ENCODE results near the gene SPATA32. TPM values are rescaled to one million over a fixed set of nuclear protein-coding genes. Genes with fewer than 3 reads are reported as not detected.
"Not testable (repeated sequence)": the region's sequence is repeated elsewhere in the genome, so short reads cannot be mapped to it uniquely, and the experiment has no call there.

The SPATA32 gene
- 0.34 TPM for polyA plus RNA-seq

- no peaks in the 10 kb centered on the region for H3K27me3 Mint-ChIP-seq
- H3K4me3 Mint-ChIP-seq = peak within 1 kb of the TSS; percentile 68 to 91 (median 86)
- H3K36me3 Mint-ChIP-seq = peaks cover 2% of the 10 kb centered on the region
- peaks cover 6 to 15% (median 11%) of the 10 kb centered on the region in 3 donors for H3K4me1 Mint-ChIP-seq
- H3K9me3 Mint-ChIP-seq = no peaks in the 10 kb centered on the region
- H3K27ac Mint-ChIP-seq = peak within 1 kb of the TSS in 1 of 3 donors; percentile 78
Measured at GRCh38 chr17:45261577-45262515, at the start of gene SPATA32. SPATA32 (minus strand) TSS chr17:45262094; CDS start chr17:45262016, 78 bp downstream.

GRCh38 chr17:45311401-45311759 lies 49.5 kb upstream of the SPATA32 start:
- no peaks in the 10 kb centered on the region for H3K27me3 Mint-ChIP-seq
- H3K9me3 Mint-ChIP-seq = no peaks in the 10 kb centered on the region
- H3K36me3 Mint-ChIP-seq = peaks cover 11% of the 10 kb centered on the region
- H3K4me1 Mint-ChIP-seq = peaks cover 54 to 73% (median 68%) of the 10 kb centered on the region in 3 donors
- H3K27ac Mint-ChIP-seq = peak overlapping the region; percentile 86 to 93 (median 93)
- H3K4me3 Mint-ChIP-seq = peak overlapping the region in 3 of 4 donors; percentile 48 to 92 (median 59)

- Mint-ChIP-seq H3K27me3 (no peaks in the 10 kb centered on the region), H3K4me3 (peak overlapping the region; percentile 16 to 92 (median 54)), H3K36me3 (peaks cover 11% of the 10 kb centered on the region), H3K27ac (peak overlapping the region; percentile 59 to 93 (median 86)), H3K9me3 (no peaks in the 10 kb centered on the region), H3K4me1 (peaks cover 61 to 76% (median 68%) of the 10 kb centered on the region in 3 donors)
Measured at GRCh38 chr17:45310380-45311324, 48.8 kb upstream of the SPATA32 start.

- peaks cover 9% of the 10 kb centered on the region for H3K36me3 Mint-ChIP-seq
- peak overlapping the region; percentile 59 to 80 (median 63) for H3K27ac Mint-ChIP-seq
- no peaks in the 10 kb centered on the region for H3K27me3 Mint-ChIP-seq
- H3K4me3 Mint-ChIP-seq = peak overlapping the region in 3 of 4 donors; percentile 46 to 88 (median 83)
- no peaks in the 10 kb centered on the region for H3K9me3 Mint-ChIP-seq
- H3K4me1 Mint-ChIP-seq = peaks cover 59 to 74% (median 67%) of the 10 kb centered on the region in 3 donors
Measured at GRCh38 chr17:45309400-45309799, 47.5 kb upstream of the SPATA32 start.

- H3K4me1 Mint-ChIP-seq = peaks cover 57 to 75% (median 68%) of the 10 kb centered on the region in 3 donors
- H3K27me3 Mint-ChIP-seq = no peaks in the 10 kb centered on the region
- no peaks in the 10 kb centered on the region for H3K9me3 Mint-ChIP-seq
- peak overlapping the region; percentile 59 to 80 (median 63) for H3K27ac Mint-ChIP-seq
- H3K36me3 Mint-ChIP-seq = peaks cover 10% of the 10 kb centered on the region
- peak overlapping the region in 3 of 4 donors; percentile 28 to 88 (median 46) for H3K4me3 Mint-ChIP-seq
Measured at GRCh38 chr17:45308840-45309239, 46.9 kb upstream of the SPATA32 start.

- Mint-ChIP-seq H3K4me3 (peak overlapping the region; percentile 75 to 92 (median 84)), H3K4me1 (peaks cover 51 to 74% (median 67%) of the 10 kb centered on the region in 3 donors), H3K27ac (peak overlapping the region; percentile 89 to 98 (median 91)), H3K36me3 (peaks cover 10% of the 10 kb centered on the region), H3K9me3 (no peaks in the 10 kb centered on the region), H3K27me3 (no peaks in the 10 kb centered on the region)
Measured at GRCh38 chr17:45308016-45308365, 46.1 kb upstream of the SPATA32 start.

- H3K27ac Mint-ChIP-seq = peak overlapping the region; percentile 89 to 98 (median 91)
- peaks cover 10% of the 10 kb centered on the region for H3K36me3 Mint-ChIP-seq
Measured at GRCh38 chr17:45307290-45308015, 45.6 kb upstream of the SPATA32 start.

GRCh38 chr17:45306623-45307022 lies 44.7 kb upstream of the SPATA32 start:
- Mint-ChIP-seq H3K27ac (peak overlapping the region in 2 of 3 donors; percentile 25 to 62), H3K27me3 (no peaks in the 10 kb centered on the region), H3K4me1 (peaks cover 51 to 71% (median 68%) of the 10 kb centered on the region in 3 donors), H3K36me3 (peaks cover 8% of the 10 kb centered on the region), H3K4me3 (peak overlapping the region in 1 of 4 donors; percentile 45), H3K9me3 (no peaks in the 10 kb centered on the region)

More at GRCh38 chr17:45307290-45308015, 45.6 kb upstream of the SPATA32 start:
- no peaks in the 10 kb centered on the region for H3K9me3 Mint-ChIP-seq
- H3K4me3 Mint-ChIP-seq = peak overlapping the region; percentile 75 to 92 (median 84)
- no peaks in the 10 kb centered on the region for H3K27me3 Mint-ChIP-seq
- peaks cover 52 to 74% (median 70%) of the 10 kb centered on the region in 3 donors for H3K4me1 Mint-ChIP-seq

GRCh38 chr17:45306094-45306493 lies 44.2 kb upstream of the SPATA32 start:
- peaks cover 51 to 70% (median 66%) of the 10 kb centered on the region in 3 donors for H3K4me1 Mint-ChIP-seq
- peak overlapping the region in 2 of 4 donors; percentile 23 to 31 for H3K4me3 Mint-ChIP-seq
- peak overlapping the region; percentile 25 to 62 (median 39) for H3K27ac Mint-ChIP-seq
- peaks cover 8% of the 10 kb centered on the region for H3K36me3 Mint-ChIP-seq
- H3K9me3 Mint-ChIP-seq = no peaks in the 10 kb centered on the region
- no peaks in the 10 kb centered on the region for H3K27me3 Mint-ChIP-seq

- H3K9me3 Mint-ChIP-seq = no peaks in the 10 kb centered on the region
- peak overlapping the region in 1 of 3 donors; percentile 62 for H3K27ac Mint-ChIP-seq
- H3K36me3 Mint-ChIP-seq = peaks cover 8% of the 10 kb centered on the region
- no peaks in the 10 kb centered on the region for H3K27me3 Mint-ChIP-seq
- H3K4me3 Mint-ChIP-seq = peak overlapping the region in 1 of 4 donors; percentile 31
- peaks cover 48 to 68% (median 65%) of the 10 kb centered on the region in 3 donors for H3K4me1 Mint-ChIP-seq
Measured at GRCh38 chr17:45305530-45306087, 43.7 kb upstream of the SPATA32 start.

- Mint-ChIP-seq H3K27ac (peak overlapping the region; percentile 86 to 95 (median 94)), H3K9me3 (no peaks in the 10 kb centered on the region), H3K27me3 (peaks cover 1% of the 10 kb centered on the region), H3K4me1 (peaks cover 56 to 71% (median 68%) of the 10 kb centered on the region in 3 donors), H3K36me3 (peaks cover 5% of the 10 kb centered on the region), H3K4me3 (peak overlapping the region; percentile 66 to 96 (median 83))
Measured at GRCh38 chr17:45302649-45303173, 40.8 kb upstream of the SPATA32 start.

- H3K27me3 Mint-ChIP-seq, H3K36me3 Mint-ChIP-seq, H3K9me3 Mint-ChIP-seq: not testable (repeated sequence)
- H3K4me1 Mint-ChIP-seq = peaks cover 53 to 68% (median 66%) of the 10 kb centered on the region in 3 donors
- peak overlapping the region; percentile 86 to 95 (median 94) for H3K27ac Mint-ChIP-seq
- H3K4me3 Mint-ChIP-seq = peak overlapping the region in 3 of 4 donors; percentile 77 to 89 (median 83)
Measured at GRCh38 chr17:45302220-45302619, 40.3 kb upstream of the SPATA32 start.

GRCh38 chr17:45301674-45302073 lies 39.8 kb upstream of the SPATA32 start:
- H3K9me3 Mint-ChIP-seq = no peaks in the 10 kb centered on the region
- H3K27me3 Mint-ChIP-seq = peaks cover 1% of the 10 kb centered on the region
- peaks cover 58 to 72% (median 71%) of the 10 kb centered on the region in 3 donors for H3K4me1 Mint-ChIP-seq
- peak overlapping the region in 3 of 4 donors; percentile 23 to 88 (median 83) for H3K4me3 Mint-ChIP-seq
- peak overlapping the region; percentile 23 to 82 (median 73) for H3K27ac Mint-ChIP-seq
- H3K36me3 Mint-ChIP-seq = peaks cover 3% of the 10 kb centered on the region

All from IgD-negative memory B cell (primary cell).